Prostate gland (tissue), 2 donors: ENCODE data around the gene CPED1.

Experiments
- POLR2A ChIP-seq: fragments of 450-650 bp; IDR thresholded peaks from one replicate; pipeline ENCODE4 v1.6.1; 2016; ENCODE audit warnings: antibody characterized with exemption, mild to moderate bottlenecking
- POLR2AphosphoS5 ChIP-seq: sonication (generic); formaldehyde crosslinking; IDR thresholded peaks from one replicate; pipeline ENCODE4 v1.6.1; 2017; ENCODE audit warnings: antibody characterized with exemption
- TF ChIP-seq, protein P1 (sequence below), 4 experiments: fragments of 200-600 bp in 2 of 4; fragments of 450-650 bp in 2 of 4; sonication (generic) in 2 of 4; IDR thresholded peaks; 1 replicate in 3 of 4; 2 replicates in 1 of 4; pipeline ENCODE4 v1.5.1; 2016 to 2019; ENCODE audit warnings: antibody characterized with exemption in 4 of 4, mild to moderate bottlenecking in 2 of 4, moderate library complexity in 2 of 4

GRCh38 chr7:121049028-121049791 lies 60.7 kb downstream of the CPED1 start:
- TF ChIP-seq POLR2A (no peak), POLR2AphosphoS5 (peak; percentile 73)
- TF ChIP-seq, protein P1, sequence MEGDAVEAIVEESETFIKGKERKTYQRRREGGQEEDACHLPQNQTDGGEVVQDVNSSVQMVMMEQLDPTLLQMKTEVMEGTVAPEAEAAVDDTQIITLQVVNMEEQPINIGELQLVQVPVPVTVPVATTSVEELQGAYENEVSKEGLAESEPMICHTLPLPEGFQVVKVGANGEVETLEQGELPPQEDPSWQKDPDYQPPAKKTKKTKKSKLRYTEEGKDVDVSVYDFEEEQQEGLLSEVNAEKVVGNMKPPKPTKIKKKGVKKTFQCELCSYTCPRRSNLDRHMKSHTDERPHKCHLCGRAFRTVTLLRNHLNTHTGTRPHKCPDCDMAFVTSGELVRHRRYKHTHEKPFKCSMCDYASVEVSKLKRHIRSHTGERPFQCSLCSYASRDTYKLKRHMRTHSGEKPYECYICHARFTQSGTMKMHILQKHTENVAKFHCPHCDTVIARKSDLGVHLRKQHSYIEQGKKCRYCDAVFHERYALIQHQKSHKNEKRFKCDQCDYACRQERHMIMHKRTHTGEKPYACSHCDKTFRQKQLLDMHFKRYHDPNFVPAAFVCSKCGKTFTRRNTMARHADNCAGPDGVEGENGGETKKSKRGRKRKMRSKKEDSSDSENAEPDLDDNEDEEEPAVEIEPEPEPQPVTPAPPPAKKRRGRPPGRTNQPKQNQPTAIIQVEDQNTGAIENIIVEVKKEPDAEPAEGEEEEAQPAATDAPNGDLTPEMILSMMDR (IDR thresholded peaks at IDR 0.05) = no peak
